WTC11 (cell line): ENCODE data around the gene EIF6.

Source experiments
- CTCF ChIP-seq: fragments of 200-600 bp; IDR thresholded peaks from 2 replicates; pipeline ENCODE4 v1.8.0; 2022; ENCODE audit warnings: antibody characterized with exemption
- E2F4 ChIP-seq: sonication (generic); formaldehyde crosslinking; IDR thresholded peaks from 2 replicates; pipeline ENCODE4 v1.8.1; 2022; ENCODE audit warnings: low read depth, mild to moderate bottlenecking, moderate library complexity, missing genetic modification reagents, borderline replicate concordance
- ELF4 ChIP-seq: sonication (generic); formaldehyde crosslinking; IDR thresholded peaks from 2 replicates; pipeline ENCODE4 v1.8.1; 2022; ENCODE audit warnings: low read depth, mild to moderate bottlenecking, moderate library complexity, missing genetic modification reagents
- FOXJ3 ChIP-seq: sonication (generic); formaldehyde crosslinking; IDR thresholded peaks from 2 replicates; pipeline ENCODE4 v1.9.0; 2021; ENCODE audit warnings: missing genetic modification reagents, mild to moderate bottlenecking, borderline replicate concordance
- MAX ChIP-seq: sonication (generic); formaldehyde crosslinking; IDR thresholded peaks from 2 replicates; pipeline ENCODE4 v1.8.0; 2022; ENCODE audit warnings: mild to moderate bottlenecking, missing genetic modification reagents
- PRDM15 ChIP-seq: sonication (generic); formaldehyde crosslinking; IDR thresholded peaks from 2 replicates; pipeline ENCODE4 v1.8.0; 2022; ENCODE audit warnings: missing genetic modification reagents
- PREB ChIP-seq: sonication (generic); formaldehyde crosslinking; IDR thresholded peaks from 2 replicates; pipeline ENCODE4 v1.8.1; 2022; ENCODE audit warnings: mild to moderate bottlenecking, missing genetic modification reagents, moderate library complexity, borderline replicate concordance
- SP1 ChIP-seq: sonication (generic); formaldehyde crosslinking; conservative IDR thresholded peaks from 2 replicates; pipeline ENCODE4 v1.8.1; 2022; ENCODE audit warnings: missing genetic modification reagents
- TCF7 ChIP-seq: sonication (generic); formaldehyde crosslinking; IDR thresholded peaks from 2 replicates; pipeline ENCODE4 v1.8.0; 2022; ENCODE audit warnings: mild to moderate bottlenecking, low read depth, missing genetic modification reagents, moderate library complexity
- ZMAT4 ChIP-seq: fragments of 250-450 bp; sonication (Bioruptor Pico); IDR thresholded peaks from 2 replicates; pipeline ENCODE4 v1.9.0; 2021; ENCODE audit warnings: mild to moderate bottlenecking
- ZNF396 ChIP-seq: fragments of 250-450 bp; sonication (Bioruptor Pico); IDR thresholded peaks from 2 replicates; pipeline ENCODE4 v1.8.0; 2021; ENCODE audit warnings: mild to moderate bottlenecking, moderate library complexity, borderline replicate concordance
- ZNF512 ChIP-seq: sonication (generic); formaldehyde crosslinking; IDR thresholded peaks from 2 replicates; pipeline ENCODE4 v1.8.1; 2022; ENCODE audit warnings: missing genetic modification reagents, borderline replicate concordance

- TF ChIP-seq ELF4 (no peak), ZMAT4 (CRISPR knock-in tag) (no peak), CTCF (peak; percentile 50; the same call in 1 of the 2 replicates), MAX (CRISPR knock-in tag) (no peak), E2F4 (CRISPR knock-in tag) (no peak), ZNF512 (no peak), FOXJ3 (CRISPR knock-in tag) (no peak), PRDM15 (CRISPR knock-in tag) (no peak), ZNF396 (CRISPR knock-in tag) (no peak), SP1 (CRISPR knock-in tag) (no peak), PREB (CRISPR knock-in tag) (no peak), TCF7 (CRISPR knock-in tag) (no peak)
Measured at GRCh38 chr20:35306931-35307517, 22.5 kb upstream of the EIF6 start.
